Ovary (tissue), 3 donors: ENCODE data around the gene MRPS18C.

ENCODE experiments used
- CTCF ChIP-seq, 3 donors: fragments of 450-650 bp in 2 of 3; fragments of 200-600 bp in 1 of 3; IDR thresholded peaks; one replicate each; pipeline versions ENCODE4 v1.5.1 to v1.8.0; 2016 to 2022; ENCODE audit warnings: antibody characterized with exemption in 3 of 3, mild to moderate bottlenecking in 1 of 3
- EP300 ChIP-seq: sonication (generic); formaldehyde crosslinking; IDR thresholded peaks from one replicate; pipeline ENCODE4 v1.6.1; 2017; ENCODE audit warnings: antibody characterized with exemption
- POLR2A ChIP-seq: fragments of 450-650 bp; IDR thresholded peaks from one replicate; pipeline ENCODE4 v1.6.1; 2017; ENCODE audit warnings: antibody characterized with exemption, mild to moderate bottlenecking, moderate library complexity
- donor health status: DM: no; HTN: no; CAD: no.

DNA sequence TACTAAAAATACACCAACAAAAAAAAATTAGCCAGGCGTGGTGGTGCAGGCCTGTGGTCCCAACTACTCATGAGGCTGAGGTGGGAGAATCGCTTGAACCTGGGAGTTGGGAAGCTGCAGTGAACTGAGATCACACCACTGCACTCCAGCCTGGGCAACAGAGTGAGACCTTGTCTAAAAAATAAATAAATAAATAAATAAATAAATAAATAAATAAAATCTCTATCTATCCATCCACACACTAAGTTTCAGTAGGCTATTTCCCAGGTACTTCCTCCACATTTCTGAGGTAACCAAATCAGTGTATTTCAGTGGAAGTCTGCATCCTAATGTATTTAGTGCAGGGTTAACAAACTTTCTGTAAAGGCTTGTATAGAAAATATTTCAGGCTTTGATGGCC is 18.1 kb downstream of the MRPS18C start:
- TF ChIP-seq CTCF (IDR thresholded peaks at IDR 0.05) (no peak), EP300 (no peak), POLR2A (no peak)
